K562 (cell line): ENCODE data around the gene ZSCAN25. TPM values are rescaled to one million over a fixed set of nuclear protein-coding genes. Genes with fewer than 3 reads are reported as not detected.
A peak's percentile ranks its signal among the peaks of the same experiment; 100 is the strongest.

ENCODE experiments used
- ARID3A ChIP-seq: IDR thresholded peaks from 2 replicates; pipeline ENCODE4 v1.6.1; 2012; ENCODE audit warnings: low read depth, low read length, improper control_type of control experiment, borderline replicate concordance
- ARNT ChIP-seq, 2 experiments: fragments of 450-650 bp; IDR thresholded peaks; 2 replicates each; pipeline ENCODE4 v1.6.1; 2016; ENCODE audit warnings: mild to moderate bottlenecking in 1 of 2
- CHAMP1 ChIP-seq: fragments of 450-650 bp; IDR thresholded peaks from 2 replicates; pipeline ENCODE4 v1.6.1; 2016; ENCODE audit warnings: mild to moderate bottlenecking
- EP400 ChIP-seq: fragments of 450-650 bp; IDR thresholded peaks from 2 replicates; pipeline ENCODE4 v1.6.1; 2017; ENCODE audit warnings: antibody characterized with exemption, mild to moderate bottlenecking, moderate library complexity
- GABPB1 ChIP-seq: sonication (generic); formaldehyde crosslinking; IDR thresholded peaks from 2 replicates; pipeline ENCODE4 v1.8.0; 2022; ENCODE audit warnings: mild to moderate bottlenecking, missing genetic modification reagents
- HCFC1 ChIP-seq: IDR thresholded peaks from 2 replicates; pipeline ENCODE4 v1.6.1; 2012; ENCODE audit warnings: low read depth, low read length, improper control_type of control experiment
- KDM5B ChIP-seq: fragments of 200-600 bp; sonication (generic); IDR thresholded peaks from 2 replicates; pipeline ENCODE4 v1.6.1; 2012; ENCODE audit warnings: low read depth, mild to moderate bottlenecking, moderate library complexity, low read length, control low read depth, inconsistent platforms; ENCODE audit not compliant: insufficient replicate concordance
- NBN ChIP-seq: fragments of 450-650 bp; IDR thresholded peaks from 2 replicates; pipeline ENCODE4 v1.6.1; 2016; ENCODE audit warnings: low read depth, mild to moderate bottlenecking
- NCOA2 ChIP-seq, 2 experiments: fragments of 450-650 bp; IDR thresholded peaks; 2 replicates each; pipeline ENCODE4 v1.6.1; 2018; ENCODE audit warnings: mild to moderate bottlenecking in 2 of 2, moderate library complexity in 1 of 2; ENCODE audit not compliant: partially characterized antibody in 2 of 2
- PCBP1 ChIP-seq: fragments of 200-400 bp; formaldehyde crosslinking; IDR thresholded peaks from 2 replicates; pipeline ENCODE4 v1.6.1; 2018; ENCODE audit warnings: mild to moderate bottlenecking, low read depth, low read length; ENCODE audit not compliant: poor library complexity, severe bottlenecking
- RB1 ChIP-seq: fragments of 450-650 bp; IDR thresholded peaks from 2 replicates; pipeline ENCODE4 v1.6.1; 2017; ENCODE audit warnings: low read depth, mild to moderate bottlenecking
- RBBP5 ChIP-seq: fragments of 200-600 bp; sonication (generic); IDR thresholded peaks from 2 replicates; pipeline ENCODE4 v1.6.1; 2012; ENCODE audit warnings: borderline replicate concordance, mild to moderate bottlenecking, low read length, control low read depth, inconsistent platforms; ENCODE audit not compliant: insufficient read depth, poor library complexity, severe bottlenecking
- SMARCE1 ChIP-seq: fragments of 450-650 bp; IDR thresholded peaks from 2 replicates; pipeline ENCODE4 v1.7.1; 2016; ENCODE audit warnings: mild to moderate bottlenecking
- STAT5B ChIP-seq: fragments of 250-450 bp; sonication (Bioruptor Pico); IDR thresholded peaks from 2 replicates; pipeline ENCODE4 v1.8.0; 2021; ENCODE audit warnings: mild to moderate bottlenecking, inconsistent platforms
- TCF3 ChIP-seq: sonication (generic); formaldehyde crosslinking; IDR thresholded peaks from 2 replicates; pipeline ENCODE4 v1.4.0; 2020; ENCODE audit warnings: mild to moderate bottlenecking, missing genetic modification reagents
- TCF7 ChIP-seq: sonication (generic); IDR thresholded peaks from 2 replicates; pipeline ENCODE4 v1.6.1; 2016; ENCODE audit warnings: antibody characterized with exemption, borderline replicate concordance
- ZFP36 ChIP-seq: fragments of 150-350 bp; IDR thresholded peaks from 2 replicates; pipeline ENCODE4 v1.6.1; 2018; ENCODE audit warnings: low read length, low read depth; ENCODE audit not compliant: partially characterized antibody
- ZNF12 ChIP-seq: sonication (generic); formaldehyde crosslinking; IDR thresholded peaks from 2 replicates; pipeline ENCODE4 v1.4.0; 2020; ENCODE audit warnings: mild to moderate bottlenecking, missing genetic modification reagents
- ZNF354B ChIP-seq: fragments of 250-450 bp; sonication (Bioruptor Pico); IDR thresholded peaks from 2 replicates; pipeline ENCODE4 v1.4.0; 2020
- ZNF592 ChIP-seq: fragments of 450-650 bp; IDR thresholded peaks from 2 replicates; pipeline ENCODE4 v1.6.1; 2017; ENCODE audit warnings: antibody characterized with exemption, mild to moderate bottlenecking
- polyA plus RNA-seq, 8 experiments: library from polyadenylated mRNA; depleted of rRNA in 4 of 8; stranded (reverse) in 5 of 8; unstranded in 3 of 8; fragments of >200 nt; fragmentation: Nextera tagmentation in 2 of 8; fragmentation: Illumina TruSeq in 1 of 8; extraction: Ambion mirVana in 2 of 8; extraction: Trizol in 1 of 8; gene quantifications; 2 replicates each; pipeline versions ENCODE4 v1.2.1 to v1.2.3, GENCODE V29; 2011 to 2014; ENCODE audit warnings: inconsistent platforms in 1 of 8, missing spikeins in 1 of 8
- total RNA-seq, 7 experiments: library from RNA; depleted of rRNA in 6 of 7; stranded (reverse); fragments of >200 nt in 6 of 7; fragmentation: Illumina TruSeq in 2 of 7; extraction: Trizol in 2 of 7; gene quantifications; 2 replicates each; pipeline versions ENCODE4 v1.2.1 to v1.2.3, GENCODE V29; 2011 to 2021; ENCODE audit warnings: low replicate concordance in 1 of 7

Gene ZSCAN25
- total and polyA plus RNA-seq, 9 of the 15 experiments (the other 6 are each of a cell fraction or from before 2014, with no cell fraction given): 0.94 to 18.4 (median 12.8) TPM

- peak; percentile 59; the same call in 1 of the 2 replicates for TF ChIP-seq CHAMP1
- TF ChIP-seq ZNF354B: no peak
- 0 out of 2 replicates have a peak, but pooled peaks have one; percentile 19 for TF ChIP-seq TCF7
- TF ChIP-seq STAT5B (CRISPR knock-in tag): no peak
- peak; percentile 60; the same call in 1 of the 2 replicates for TF ChIP-seq NBN
- TF ChIP-seq KDM5B: peak; percentile 87
- peak; percentile 51 for TF ChIP-seq ZFP36
- peak; percentile 15 for TF ChIP-seq RBBP5
- 0 out of 2 replicates have a peak, but pooled peaks have one; percentile 21 for TF ChIP-seq ARID3A
- TF ChIP-seq ARNT (IDR thresholded peaks at IDR 0.05): no peak
- TF ChIP-seq SMARCE1: no peak; the same call in 1 of the 2 replicates
- TF ChIP-seq HCFC1: peak; percentile 11
- TF ChIP-seq TCF3 (CRISPR knock-in tag): peak; percentile 46; the same call in 1 of the 2 replicates
- TF ChIP-seq ZNF592: 0 out of 2 replicates have a peak, but pooled peaks have one; percentile 23
- TF ChIP-seq GABPB1 (CRISPR knock-in tag): peak; percentile 34; the same call in 1 of the 2 replicates
- no peak for TF ChIP-seq EP400
- TF ChIP-seq ZNF12: no peak
- TF ChIP-seq PCBP1: no peak
- TF ChIP-seq NCOA2 (IDR thresholded peaks at IDR 0.05; ENCODE audit: partially characterized antibody in 2 of 2): no peak
- peak; percentile 45; the same call in 1 of the 2 replicates for TF ChIP-seq RB1
These were observed 62.9 kb downstream of the ZSCAN25 start, which contains the start of gene CYP3A5 (continued) for GRCh38 chr7:99679400-99680191.
